Measurements from ENCODE around the gene SLC1A7. TPM values are rescaled to one million over a fixed set of nuclear protein-coding genes. Genes with fewer than 3 reads are reported as not detected.
A peak's percentile ranks its signal among the peaks of the same experiment; 100 is the strongest.

Gene SLC1A7
- total RNA-seq, 1 experiment from 2014 or later, result not detected

DNA sequence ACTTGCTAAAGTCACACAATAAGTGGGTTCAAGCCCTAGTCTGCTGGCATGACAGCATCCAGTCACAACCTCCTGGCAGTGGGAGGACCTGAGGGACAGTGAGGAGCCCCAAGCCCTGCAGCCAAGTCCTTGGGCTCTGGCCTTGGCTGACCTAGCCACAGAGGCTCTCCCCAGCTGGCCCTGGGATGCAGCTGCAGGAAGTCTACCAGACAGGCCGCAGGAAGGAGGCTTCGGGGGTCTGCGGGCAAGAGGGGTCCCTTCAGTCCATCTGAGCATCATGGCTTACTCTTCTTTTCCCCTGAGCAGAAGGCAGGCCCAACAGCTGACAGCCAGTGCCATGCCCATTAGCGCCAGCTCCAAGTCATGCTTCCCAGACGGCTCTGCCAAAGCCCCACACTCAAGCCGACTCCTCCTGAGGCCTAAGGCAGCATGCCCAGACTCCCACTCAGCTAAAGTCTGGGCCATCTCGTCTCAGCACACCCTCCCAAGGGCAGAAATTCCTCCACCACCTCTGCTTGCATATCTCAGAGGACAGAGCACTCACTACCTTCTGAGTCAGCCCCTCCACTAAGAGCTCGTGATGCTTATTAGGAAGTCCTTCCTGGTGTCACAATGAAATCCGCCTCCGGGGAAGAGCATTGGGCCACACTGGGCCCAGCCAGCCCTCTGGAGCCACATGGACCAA is 20.1 kb downstream of the SLC1A7 start (continued):
- TF ChIP-seq, protein P1, sequence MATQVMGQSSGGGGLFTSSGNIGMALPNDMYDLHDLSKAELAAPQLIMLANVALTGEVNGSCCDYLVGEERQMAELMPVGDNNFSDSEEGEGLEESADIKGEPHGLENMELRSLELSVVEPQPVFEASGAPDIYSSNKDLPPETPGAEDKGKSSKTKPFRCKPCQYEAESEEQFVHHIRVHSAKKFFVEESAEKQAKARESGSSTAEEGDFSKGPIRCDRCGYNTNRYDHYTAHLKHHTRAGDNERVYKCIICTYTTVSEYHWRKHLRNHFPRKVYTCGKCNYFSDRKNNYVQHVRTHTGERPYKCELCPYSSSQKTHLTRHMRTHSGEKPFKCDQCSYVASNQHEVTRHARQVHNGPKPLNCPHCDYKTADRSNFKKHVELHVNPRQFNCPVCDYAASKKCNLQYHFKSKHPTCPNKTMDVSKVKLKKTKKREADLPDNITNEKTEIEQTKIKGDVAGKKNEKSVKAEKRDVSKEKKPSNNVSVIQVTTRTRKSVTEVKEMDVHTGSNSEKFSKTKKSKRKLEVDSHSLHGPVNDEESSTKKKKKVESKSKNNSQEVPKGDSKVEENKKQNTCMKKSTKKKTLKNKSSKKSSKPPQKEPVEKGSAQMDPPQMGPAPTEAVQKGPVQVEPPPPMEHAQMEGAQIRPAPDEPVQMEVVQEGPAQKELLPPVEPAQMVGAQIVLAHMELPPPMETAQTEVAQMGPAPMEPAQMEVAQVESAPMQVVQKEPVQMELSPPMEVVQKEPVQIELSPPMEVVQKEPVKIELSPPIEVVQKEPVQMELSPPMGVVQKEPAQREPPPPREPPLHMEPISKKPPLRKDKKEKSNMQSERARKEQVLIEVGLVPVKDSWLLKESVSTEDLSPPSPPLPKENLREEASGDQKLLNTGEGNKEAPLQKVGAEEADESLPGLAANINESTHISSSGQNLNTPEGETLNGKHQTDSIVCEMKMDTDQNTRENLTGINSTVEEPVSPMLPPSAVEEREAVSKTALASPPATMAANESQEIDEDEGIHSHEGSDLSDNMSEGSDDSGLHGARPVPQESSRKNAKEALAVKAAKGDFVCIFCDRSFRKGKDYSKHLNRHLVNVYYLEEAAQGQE (IDR thresholded peaks at IDR 0.05; ENCODE audit: low read depth), result no peak
- no peak for TF ChIP-seq EZH2 (IDR thresholded peaks at IDR 0.05)
- TF ChIP-seq CBX3 (IDR thresholded peaks at IDR 0.05; ENCODE audit: low read depth), result no peak

DNA sequence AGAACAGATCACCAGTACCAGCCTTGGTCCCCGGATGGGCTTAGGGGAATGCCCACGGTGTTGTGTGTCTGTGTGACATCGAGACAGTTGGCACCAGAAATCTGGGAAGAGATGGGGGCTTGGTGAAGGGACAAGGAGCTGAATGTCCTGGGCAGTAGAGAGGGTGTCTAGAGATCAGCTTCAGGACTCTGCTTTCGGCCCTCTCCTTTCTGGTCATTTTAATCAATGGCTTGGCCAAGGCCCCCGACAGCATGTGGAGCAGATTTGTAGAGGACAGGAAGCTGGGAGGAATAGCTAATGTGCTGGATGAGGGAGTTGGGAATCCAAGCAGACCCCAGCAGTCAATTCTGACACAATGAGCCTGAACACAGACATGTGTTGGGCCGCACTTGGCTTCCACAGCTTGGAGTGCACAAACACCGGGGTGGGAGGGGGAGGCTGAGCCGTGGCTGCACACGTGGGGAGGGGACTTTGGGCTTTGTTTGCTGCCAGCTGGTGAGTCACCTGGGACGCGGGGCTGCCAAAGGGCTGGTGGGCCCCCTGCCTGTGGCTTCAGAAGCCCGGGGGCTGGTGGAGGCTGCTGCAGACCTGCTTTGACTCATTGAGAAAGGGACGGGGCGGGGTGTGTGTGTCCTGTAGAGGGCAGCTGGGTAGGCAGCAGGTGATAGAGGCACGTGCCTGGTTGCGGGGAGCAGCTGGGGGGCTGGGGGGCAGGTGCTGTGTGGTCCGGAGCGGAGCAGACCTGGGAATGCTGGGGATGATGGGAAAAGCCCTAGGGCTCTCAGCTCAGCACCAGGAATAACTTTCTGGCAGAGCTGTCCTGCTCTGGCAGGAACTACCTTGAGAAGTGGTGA is 20.9 kb downstream of the SLC1A7 start:
- BruUV-seq (replicated peaks), result no TSS peak
- CTCF ChIA-PET, result no interaction called here
- H3K9me3 ChIP-seq (ENCODE audit: control insufficient read depth in 1 of 2, insufficient read depth in 1 of 2, low read depth in 1 of 2, low read length in 2 of 2), result no peaks in the 10 kb centered on the region
- no peaks in the 10 kb centered on the region for H3K36me3 ChIP-seq (ENCODE audit: control insufficient read depth in 1 of 2, insufficient read depth in 2 of 2, low read length in 2 of 2)
- intact Hi-C loops (cut with micrococcal nuclease), result no loop called here
- POLR2A ChIA-PET, result interaction anchor here (0.8 kb wide), 1 partner anchor 235 kb away, joined by 3 read pairs; no protein-coding TSS in a partner anchor
- no peak overlapping the region for H3K9ac ChIP-seq (ENCODE audit: low read length)
- RAD21 ChIA-PET (ENCODE audit: low non-redundant PET in 1 of 2, low total read pairs in 2 of 2, uncharacterized antibody in 2 of 2, unreplicated experiment in 2 of 2), result no interaction called here
- no peaks in the 10 kb centered on the region for H3K9me2 ChIP-seq (ENCODE audit: insufficient read depth)
- H3K4me2 ChIP-seq (ENCODE audit: low read length), result no peak overlapping the region
- H3K4me3 ChIP-seq (replicated peaks in 1 of 2; ENCODE audit: low read depth in 1 of 2, low read length in 2 of 2), result no peak overlapping the region
- H4K20me1 ChIP-seq (ENCODE audit: insufficient read depth), result no peaks in the 10 kb centered on the region
- no peak overlapping the region for H3K27ac ChIP-seq (ENCODE audit: low read depth, low read length)
- peak; percentile 18 for ATAC-seq
- DNase-seq (ENCODE audit: low read depth, low spot score), result no peak
- H3K27me3 ChIP-seq (ENCODE audit: insufficient read depth, low read length), result no peaks in the 10 kb centered on the region
- H3K79me2 ChIP-seq (ENCODE audit: insufficient read depth, low read length), result no peaks in the 10 kb centered on the region
- H3K4me1 ChIP-seq (ENCODE audit: control insufficient read depth in 1 of 2, insufficient read depth in 2 of 2, low read length in 2 of 2), result no peaks in the 10 kb centered on the region
- H2AFZ ChIP-seq (ENCODE audit: low read depth, low read length, poor library complexity, severe bottlenecking), result no peak overlapping the region
- TF ChIP-seq JUND (IDR thresholded peaks at IDR 0.05) (no peak), ZNF274 (IDR thresholded peaks at IDR 0.05; ENCODE audit: low read depth, low read length) (no peak), CBX3 (IDR thresholded peaks at IDR 0.05; ENCODE audit: low read depth) (no peak), FOSL1 (IDR thresholded peaks at IDR 0.05; ENCODE audit: low read depth) (no peak), POLR2A (IDR thresholded peaks at IDR 0.05; ENCODE audit: borderline replicate concordance, extremely low read depth, insufficient read depth, insufficient read length) (no peak), EZH2phosphoT487 (IDR thresholded peaks at IDR 0.05; ENCODE audit: borderline replicate concordance) (no peak), SRF (IDR thresholded peaks at IDR 0.05; ENCODE audit: low read depth) (no peak)
- TF ChIP-seq, protein P1 (IDR thresholded peaks at IDR 0.05; ENCODE audit: low read depth), result no peak
- TF ChIP-seq, protein P2, sequence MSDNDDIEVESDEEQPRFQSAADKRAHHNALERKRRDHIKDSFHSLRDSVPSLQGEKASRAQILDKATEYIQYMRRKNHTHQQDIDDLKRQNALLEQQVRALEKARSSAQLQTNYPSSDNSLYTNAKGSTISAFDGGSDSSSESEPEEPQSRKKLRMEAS (IDR thresholded peaks at IDR 0.05), result no peak
- TF ChIP-seq, protein P3, sequence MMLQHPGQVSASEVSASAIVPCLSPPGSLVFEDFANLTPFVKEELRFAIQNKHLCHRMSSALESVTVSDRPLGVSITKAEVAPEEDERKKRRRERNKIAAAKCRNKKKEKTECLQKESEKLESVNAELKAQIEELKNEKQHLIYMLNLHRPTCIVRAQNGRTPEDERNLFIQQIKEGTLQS (IDR thresholded peaks at IDR 0.05), result no peak
- TF ChIP-seq, protein P4, sequence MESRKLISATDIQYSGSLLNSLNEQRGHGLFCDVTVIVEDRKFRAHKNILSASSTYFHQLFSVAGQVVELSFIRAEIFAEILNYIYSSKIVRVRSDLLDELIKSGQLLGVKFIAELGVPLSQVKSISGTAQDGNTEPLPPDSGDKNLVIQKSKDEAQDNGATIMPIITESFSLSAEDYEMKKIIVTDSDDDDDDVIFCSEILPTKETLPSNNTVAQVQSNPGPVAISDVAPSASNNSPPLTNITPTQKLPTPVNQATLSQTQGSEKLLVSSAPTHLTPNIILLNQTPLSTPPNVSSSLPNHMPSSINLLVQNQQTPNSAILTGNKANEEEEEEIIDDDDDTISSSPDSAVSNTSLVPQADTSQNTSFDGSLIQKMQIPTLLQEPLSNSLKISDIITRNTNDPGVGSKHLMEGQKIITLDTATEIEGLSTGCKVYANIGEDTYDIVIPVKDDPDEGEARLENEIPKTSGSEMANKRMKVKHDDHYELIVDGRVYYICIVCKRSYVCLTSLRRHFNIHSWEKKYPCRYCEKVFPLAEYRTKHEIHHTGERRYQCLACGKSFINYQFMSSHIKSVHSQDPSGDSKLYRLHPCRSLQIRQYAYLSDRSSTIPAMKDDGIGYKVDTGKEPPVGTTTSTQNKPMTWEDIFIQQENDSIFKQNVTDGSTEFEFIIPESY (IDR thresholded peaks at IDR 0.05; ENCODE audit: extremely low read depth, insufficient replicate concordance, low read length), result no peak

Measured in HCT116 (cell line).